Spleen (tissue), 11 donors: ENCODE results near the gene GMFB. TPM values are rescaled to one million over a fixed set of nuclear protein-coding genes. Genes with fewer than 3 reads are reported as not detected.

Experiments
- DNase-seq: peaks from one replicate; pipeline ENCODE4 v3.0.0-alpha.2; 2020
- H3K27ac ChIP-seq, 8 donors: fragments of 200-600 bp; sonication (generic) in 7 of 8; 1 replicate in 4 of 8; 2 replicates in 4 of 8; pipeline versions ENCODE4 v1.5.0 to v1.8.0; 2016 to 2021; ENCODE audit warnings: inconsistent platforms in 4 of 8, mild to moderate bottlenecking in 4 of 8, moderate library complexity in 1 of 8
- H3K27me3 ChIP-seq, 7 donors: fragments of 200-600 bp; sonication (generic) in 6 of 7; replicated peaks in 1 of 7; 1 replicate in 4 of 7; 2 replicates in 3 of 7; pipeline versions ENCODE4 v1.5.0 to v1.8.0; 2016 to 2021; ENCODE audit warnings: inconsistent platforms in 3 of 7, mild to moderate bottlenecking in 1 of 7
- H3K36me3 ChIP-seq, 6 donors: fragments of 200-600 bp; sonication (generic) in 5 of 6; 1 replicate in 4 of 6; 2 replicates in 2 of 6; pipeline versions ENCODE4 v1.5.0 to v1.8.0; 2016 to 2021; ENCODE audit warnings: inconsistent platforms in 2 of 6
- H3K4me1 ChIP-seq, 6 donors: fragments of 200-600 bp; sonication (generic) in 5 of 6; 1 replicate in 3 of 6; 2 replicates in 3 of 6; pipeline versions ENCODE4 v1.5.0 to v1.8.0; 2016 to 2021; ENCODE audit warnings: inconsistent platforms in 3 of 6
- H3K4me3 ChIP-seq, 8 donors: fragments of 200-600 bp; sonication (generic) in 7 of 8; 1 replicate in 4 of 8; 2 replicates in 4 of 8; pipeline versions ENCODE4 v1.5.0 to v1.8.0; 2016 to 2021; ENCODE audit warnings: inconsistent platforms in 4 of 8, mild to moderate bottlenecking in 4 of 8, moderate library complexity in 2 of 8
- H3K9me3 ChIP-seq, 8 donors: fragments of 200-600 bp; sonication (generic) in 7 of 8; 1 replicate in 4 of 8; 2 replicates in 4 of 8; pipeline versions ENCODE4 v1.5.0 to v1.8.0; 2016 to 2021; ENCODE audit warnings: inconsistent platforms in 4 of 8
- POLR2A ChIP-seq, 3 donors: fragments of 450-650 bp; IDR thresholded peaks; one replicate each; pipeline ENCODE4 v1.5.1; 2017; ENCODE audit warnings: antibody characterized with exemption in 3 of 3, mild to moderate bottlenecking in 1 of 3
- POLR2AphosphoS5 ChIP-seq, 3 donors: sonication (generic); formaldehyde crosslinking; IDR thresholded peaks; one replicate each; pipeline ENCODE4 v1.5.1; 2017; ENCODE audit warnings: antibody characterized with exemption in 3 of 3
- WGBS, 5 donors: extraction: QIAGEN DNeasy Blood & Tissue Kit in 3 of 5; methylation state at CpG; one replicate each; pipeline versions ENCODE4 v1.1.5 to v1.1.7; 2013 to 2018; 5-methylcytosine and 5-hydroxymethylcytosine counted together
- intact Hi-C: fragments of 100-400 bp; cut with DNase I; formaldehyde crosslinking; loops from one replicate; pipeline ENCODE4 v1.15.0; 2023; ENCODE audit warnings: low total_unique reads
- polyA plus RNA-seq, 3 donors: library from polyadenylated mRNA; stranded (reverse); fragments of 200-250 nt; gene quantifications; one replicate each; pipeline ENCODE4 v1.2.1, GENCODE V29; 2013
- total RNA-seq, 7 donors: library from RNA; depleted of rRNA in 3 of 7; stranded (reverse); fragments of >200 nt in 3 of 7; fragmentation: NEBNext Ultra II Directional in 4 of 7; extraction: Animal tissue kit (Norgen Biotek cat#: 25700) in 4 of 7; gene quantifications; one replicate each; pipeline versions ENCODE4 v1.1.0 to v1.2.1, GENCODE V29; 2016 to 2021
- TF ChIP-seq, protein P1 (sequence below), 11 experiments: fragments of 200-600 bp in 7 of 11; fragments of 450-650 bp in 4 of 11; sonication (generic) in 4 of 11; IDR thresholded peaks in 8 of 11; conservative IDR thresholded peaks in 3 of 11; 1 replicate in 7 of 11; 2 replicates in 4 of 11; pipeline versions ENCODE4 v1.4.0 to v1.8.0; 2016 to 2021; ENCODE audit warnings: antibody characterized with exemption in 11 of 11, inconsistent platforms in 4 of 11, mild to moderate bottlenecking in 1 of 11
- donor health status: healthy with polysubstance abuse.
- donor health status: DM: no; HTN: no; CAD: no; lungs with moderate emphysema.
- donor health status: DM: no; HTN: no; CAD: no.
- donor health status: Bipolar disorder and iron deficiency.
- donor health status: healthy.
- donor health status: DM: no; HTN: no; CAD: no.
- donor health status: DM: yes; HTN: yes; CAD: no.

GMFB gene
- total and polyA plus RNA-seq, 10 donors = 10.3 to 54.6 (median 34.9) TPM

GRCh38 chr14:54451961-54452360, 36.8 kb downstream of the GMFB start:
- Histone ChIP-seq H3K9me3 (no peaks in the 10 kb centered on the region), H3K27me3 (no peaks in the 10 kb centered on the region), H3K27ac (no peak overlapping the region), H3K4me3 (no peak overlapping the region), H3K36me3 (no peaks in the 10 kb centered on the region), H3K4me1 (peaks cover 0 to 25% (median 0%) of the 10 kb centered on the region in 6 donors)
- DNase-seq = no peak
- intact Hi-C loops = no loop called here
- 76 to 85% (median 78%) methylated on average over 3 of the region's 3 CpGs for WGBS, 5 donors
- TF ChIP-seq POLR2A (IDR thresholded peaks at IDR 0.05) (no peak), POLR2AphosphoS5 (IDR thresholded peaks at IDR 0.05) (no peak)
- TF ChIP-seq, protein P1, sequence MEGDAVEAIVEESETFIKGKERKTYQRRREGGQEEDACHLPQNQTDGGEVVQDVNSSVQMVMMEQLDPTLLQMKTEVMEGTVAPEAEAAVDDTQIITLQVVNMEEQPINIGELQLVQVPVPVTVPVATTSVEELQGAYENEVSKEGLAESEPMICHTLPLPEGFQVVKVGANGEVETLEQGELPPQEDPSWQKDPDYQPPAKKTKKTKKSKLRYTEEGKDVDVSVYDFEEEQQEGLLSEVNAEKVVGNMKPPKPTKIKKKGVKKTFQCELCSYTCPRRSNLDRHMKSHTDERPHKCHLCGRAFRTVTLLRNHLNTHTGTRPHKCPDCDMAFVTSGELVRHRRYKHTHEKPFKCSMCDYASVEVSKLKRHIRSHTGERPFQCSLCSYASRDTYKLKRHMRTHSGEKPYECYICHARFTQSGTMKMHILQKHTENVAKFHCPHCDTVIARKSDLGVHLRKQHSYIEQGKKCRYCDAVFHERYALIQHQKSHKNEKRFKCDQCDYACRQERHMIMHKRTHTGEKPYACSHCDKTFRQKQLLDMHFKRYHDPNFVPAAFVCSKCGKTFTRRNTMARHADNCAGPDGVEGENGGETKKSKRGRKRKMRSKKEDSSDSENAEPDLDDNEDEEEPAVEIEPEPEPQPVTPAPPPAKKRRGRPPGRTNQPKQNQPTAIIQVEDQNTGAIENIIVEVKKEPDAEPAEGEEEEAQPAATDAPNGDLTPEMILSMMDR (IDR thresholded peaks at IDR 0.05 in 8 of 11, conservative IDR thresholded peaks at IDR 0.05 in 3 of 11) = no peak

DNA sequence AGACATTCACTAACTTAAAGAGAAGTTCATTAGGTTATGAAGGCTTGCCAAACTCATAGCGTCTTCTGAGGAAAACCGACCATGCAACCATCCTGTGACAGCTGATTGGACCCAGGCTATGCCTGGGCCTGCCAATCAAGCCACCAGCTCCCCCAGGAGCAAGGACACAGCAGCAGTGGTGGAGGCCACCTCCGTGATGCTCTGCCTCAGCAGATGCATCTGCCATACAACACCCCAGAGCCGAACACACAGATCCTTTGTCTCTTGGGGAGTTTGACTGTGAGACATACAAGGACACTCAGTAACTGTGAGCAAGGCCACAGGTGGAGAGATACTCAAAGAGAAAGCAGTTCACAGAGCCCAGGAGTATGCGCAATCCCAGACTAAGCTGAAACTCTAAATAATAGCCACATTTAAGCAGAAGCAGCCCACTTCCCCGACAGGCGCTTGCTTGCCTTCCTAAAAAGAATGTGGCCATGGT, 37.6 kb downstream of the GMFB start:
- H3K27ac ChIP-seq = peak overlapping the region in 1 of 8 donors; percentile 38

DNA sequence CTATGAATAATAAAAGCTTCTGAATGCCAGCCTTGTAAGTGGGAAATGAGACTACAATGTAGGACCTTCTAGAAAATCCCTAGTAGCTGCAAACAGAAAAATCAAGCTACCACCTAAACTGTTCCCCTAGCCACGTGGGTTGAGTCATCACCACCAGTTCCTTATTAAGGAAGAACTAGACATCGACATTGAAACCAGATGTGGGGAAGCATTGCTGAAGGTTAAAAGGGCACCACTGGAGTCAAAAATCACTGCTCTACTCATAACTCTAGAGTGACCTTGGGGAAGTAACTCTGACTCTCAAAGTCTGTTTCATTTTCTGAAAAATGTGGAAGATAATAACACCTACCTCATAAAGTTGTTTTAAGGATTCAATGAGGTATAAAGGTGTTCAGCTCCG, 38.2 kb downstream of the GMFB start:
- WGBS, 5 donors = 33 to 41% (median 35%) methylated on average over 3 of the region's 3 CpGs
- DNase-seq = no peak
- Histone ChIP-seq H3K9me3 (no peaks in the 10 kb centered on the region), H3K27ac (peak overlapping the region in 2 of 8 donors; percentile 18 to 38), H3K4me1 (peaks cover 0 to 39% (median 2%) of the 10 kb centered on the region in 6 donors), H3K27me3 (no peaks in the 10 kb centered on the region), H3K4me3 (no peak overlapping the region), H3K36me3 (no peaks in the 10 kb centered on the region)
- intact Hi-C loops = no loop called here
- TF ChIP-seq, protein P1 (IDR thresholded peaks at IDR 0.05 in 8 of 11, conservative IDR thresholded peaks at IDR 0.05 in 3 of 11) = no peak
- TF ChIP-seq POLR2A (IDR thresholded peaks at IDR 0.05) = no peak
- TF ChIP-seq POLR2AphosphoS5 (IDR thresholded peaks at IDR 0.05) = no peak

More for the DNA sequence above, 37.6 kb downstream of the GMFB start:
- H3K27me3 ChIP-seq = no peaks in the 10 kb centered on the region
- 82 to 93% (median 87%) methylated on average over 7 of the region's 7 CpGs for whole genome bisulfite sequencing, 5 donors
- DNase-seq = no peak
- no peak for TF ChIP-seq POLR2A (IDR thresholded peaks at IDR 0.05)
- no peak for TF ChIP-seq POLR2AphosphoS5 (IDR thresholded peaks at IDR 0.05)
- TF ChIP-seq, protein P1 (IDR thresholded peaks at IDR 0.05 in 8 of 11, conservative IDR thresholded peaks at IDR 0.05 in 3 of 11) = no peak
- no peaks in the 10 kb centered on the region for H3K36me3 ChIP-seq
- no peaks in the 10 kb centered on the region for H3K9me3 ChIP-seq
- intact Hi-C loops = no loop called here
- H3K4me1 ChIP-seq = peaks cover 0 to 33% (median 2%) of the 10 kb centered on the region in 6 donors
- H3K4me3 ChIP-seq = no peak overlapping the region

GRCh38 chr14:54447231-54447692, 41.5 kb downstream of the GMFB start:
- DNase-seq = no peak
- Histone ChIP-seq H3K27me3 (no peaks in the 10 kb centered on the region), H3K9me3 (no peaks in the 10 kb centered on the region), H3K4me3 (peak overlapping the region in 1 of 8 donors; percentile 29), H3K36me3 (no peaks in the 10 kb centered on the region), H3K27ac (peak overlapping the region in 7 of 8 donors; percentile 21 to 87 (median 78)), H3K4me1 (peaks cover 0 to 43% (median 4%) of the 10 kb centered on the region in 6 donors)
- TF ChIP-seq, protein P1 (IDR thresholded peaks at IDR 0.05 in 8 of 11, conservative IDR thresholded peaks at IDR 0.05 in 3 of 11) = no peak
- no peak for TF ChIP-seq POLR2A (IDR thresholded peaks at IDR 0.05)
- TF ChIP-seq POLR2AphosphoS5 (IDR thresholded peaks at IDR 0.05) = peak in 1 of 3 donors; percentile 70
- 68 to 86% (median 76%) methylated on average over 8 of the region's 8 CpGs for WGBS, 5 donors
- intact Hi-C loops = no loop called here
